Gastrocnemius medialis (tissue), 4 donors: ENCODE data around the gene RILPL1. TPM values are rescaled to one million over a fixed set of nuclear protein-coding genes. Genes with fewer than 3 reads are reported as not detected.
"Not testable (repeated sequence)": the region's sequence is repeated elsewhere in the genome, so short reads cannot be mapped to it uniquely, and the experiment has no call there.

Source experiments
- ATAC-seq, 2 donors: fragments of 150-250 bp; one replicate each; pipeline ENCODE4 v1.9.1; 2016
- DNase-seq, 2 donors: peaks; one replicate each; pipeline ENCODE4 v3.0.0-alpha.2; 2019
- H3K27ac ChIP-seq, 4 donors: fragments of 200-600 bp; sonication (generic); 1 replicate in 1 of 4; 2 replicates in 3 of 4; pipeline ENCODE4 v1.5.1; 2016 to 2018; ENCODE audit warnings: mild to moderate bottlenecking in 2 of 4, moderate library complexity in 1 of 4
- H3K27me3 ChIP-seq, 3 donors: fragments of 200-600 bp; sonication (generic) in 2 of 3; 1 replicate in 1 of 3; 2 replicates in 2 of 3; pipeline versions ENCODE4 v1.5.1 to v1.6.0; 2016 to 2019; ENCODE audit warnings: mild to moderate bottlenecking in 1 of 3, moderate library complexity in 1 of 3
- H3K36me3 ChIP-seq, 2 donors: fragments of 200-600 bp; sonication (generic) in 1 of 2; one replicate each; pipeline ENCODE4 v1.5.1; 2017 to 2018
- H3K4me1 ChIP-seq, 2 donors: fragments of 200-600 bp; sonication (generic) in 1 of 2; one replicate each; pipeline ENCODE4 v1.5.1; 2016 to 2017; ENCODE audit warnings: mild to moderate bottlenecking in 2 of 2
- H3K4me3 ChIP-seq, 4 donors: fragments of 200-600 bp; sonication (generic) in 3 of 4; 1 replicate in 1 of 4; 2 replicates in 3 of 4; pipeline ENCODE4 v1.5.1; 2016 to 2019; ENCODE audit warnings: mild to moderate bottlenecking in 2 of 4
- H3K9me3 ChIP-seq, 3 donors: fragments of 200-600 bp; sonication (generic) in 2 of 3; 1 replicate in 1 of 3; 2 replicates in 2 of 3; pipeline ENCODE4 v1.5.1; 2016 to 2019
- CTCF ChIP-seq, 5 experiments: fragments of 450-650 bp in 3 of 5; fragments of 200-600 bp in 2 of 5; sonication (generic) in 2 of 5; IDR thresholded peaks in 4 of 5; conservative IDR thresholded peaks in 1 of 5; 1 replicate in 4 of 5; 2 replicates in 1 of 5; pipeline ENCODE4 v1.5.1; 2016 to 2019; ENCODE audit warnings: antibody characterized with exemption in 5 of 5, mild to moderate bottlenecking in 3 of 5, moderate library complexity in 3 of 5
- POLR2A ChIP-seq, 2 donors: fragments of 450-650 bp; IDR thresholded peaks; one replicate each; pipeline ENCODE4 v1.6.1; 2017; ENCODE audit warnings: antibody characterized with exemption in 2 of 2, mild to moderate bottlenecking in 2 of 2, moderate library complexity in 2 of 2
- in situ Hi-C, 4 donors: fragments of 200-750 bp; cut with MboI; loops; one replicate each; pipeline versions ENCODE4 v1.15.0 to v1.8.0; 2017; ENCODE audit warnings: low sequenced_read_pairs in 4 of 4
- intact Hi-C: fragments of 100-400 bp; cut with DNase I; formaldehyde crosslinking; loops from one replicate; pipeline ENCODE4 v1.15.1; 2023; ENCODE audit warnings: low total_unique reads
- total RNA-seq, 4 donors: library from RNA; depleted of rRNA; stranded (reverse); fragments of >200 nt; gene quantifications; one replicate each; pipeline versions ENCODE4 v1.1.0 to v1.2.3, GENCODE V29; 2016

The RILPL1 gene
- total RNA-seq, 4 donors from 2014 or later: 33.4 to 65.3 (median 40.6) TPM

DNA sequence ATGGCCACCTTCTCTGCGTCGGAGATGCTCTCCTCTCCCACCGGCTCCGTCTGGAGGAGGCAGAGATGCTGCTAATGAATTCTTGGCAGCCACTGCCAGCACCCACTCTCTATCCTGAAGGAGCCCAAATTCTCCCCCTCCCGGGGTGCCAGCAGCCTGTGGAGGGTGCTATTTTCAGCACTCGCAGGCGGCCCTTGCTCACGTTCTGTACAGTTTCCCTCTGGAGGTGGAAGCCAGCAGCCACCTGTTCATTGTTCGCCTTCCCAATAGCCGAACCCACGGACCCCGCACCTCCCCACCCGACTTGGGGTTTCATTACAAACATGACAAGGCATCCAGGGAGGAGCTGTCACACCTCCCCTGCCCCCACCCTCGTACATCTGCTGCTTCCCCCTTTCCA, 47.8 kb downstream of the RILPL1 start:
- H3K27me3 ChIP-seq: no peaks in the 10 kb centered on the region
- H3K4me3 ChIP-seq: no peak overlapping the region
- peaks cover 0 to 15% of the 10 kb centered on the region in 2 donors for H3K36me3 ChIP-seq
- no peaks in the 10 kb centered on the region for H3K9me3 ChIP-seq
- in situ Hi-C loops (no loop called here), intact Hi-C loops (no loop called here)
- ATAC-seq (no peak), DNase-seq (peak in 1 of 2 donors; percentile 31)
- H3K27ac ChIP-seq: peak overlapping the region; percentile 57 to 99 (median 82)
- TF ChIP-seq POLR2A (IDR thresholded peaks at IDR 0.05) (no peak), CTCF (IDR thresholded peaks at IDR 0.05 in 4 of 5, conservative IDR thresholded peaks at IDR 0.05 in 1 of 5) (no peak)
- peaks cover 0 to 4% of the 10 kb centered on the region in 2 donors for H3K4me1 ChIP-seq

DNA sequence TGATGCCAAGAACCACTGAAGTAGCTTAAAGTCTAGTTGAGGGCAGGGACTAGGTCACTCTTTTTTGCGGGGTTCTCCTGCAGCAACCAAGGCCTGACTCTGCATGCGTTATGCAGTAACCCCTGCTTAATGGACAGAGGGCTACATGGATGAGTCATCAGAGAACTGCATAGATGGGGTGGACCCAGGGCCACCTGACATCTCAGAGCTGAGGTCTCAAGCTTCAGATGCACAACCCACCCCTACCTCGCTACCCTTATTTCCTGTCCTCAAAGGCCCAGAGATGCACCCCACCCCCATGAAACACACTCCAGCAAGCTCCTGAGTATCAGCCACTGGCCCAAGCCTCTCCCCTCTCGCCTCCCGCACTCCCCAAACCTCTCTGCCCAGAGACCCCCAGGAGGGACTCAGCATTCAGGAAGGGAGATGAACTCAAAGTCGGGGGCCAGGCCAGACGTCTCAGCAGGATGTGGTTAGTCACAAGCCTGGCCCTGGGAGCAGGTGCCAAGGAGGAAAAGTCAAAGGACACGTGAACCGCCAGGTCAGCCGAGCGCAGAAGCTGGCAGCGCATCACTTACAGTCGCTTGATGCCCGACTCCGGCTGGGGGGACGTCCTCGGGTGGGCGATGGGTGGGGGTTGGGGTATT, 49.8 kb downstream of the RILPL1 start:
- peak overlapping the region; percentile 64 to 99 (median 98) for H3K27ac ChIP-seq
- no peaks in the 10 kb centered on the region for H3K27me3 ChIP-seq
- H3K9me3 ChIP-seq: no peaks in the 10 kb centered on the region
- H3K4me1 ChIP-seq: peaks cover 16 to 17% of the 10 kb centered on the region in 2 donors
- in situ Hi-C loops (no loop called here), intact Hi-C loops (no loop called here)
- DNase-seq: peak in 1 of 2 donors; percentile 31
- TF ChIP-seq CTCF (IDR thresholded peaks at IDR 0.05 in 4 of 5, conservative IDR thresholded peaks at IDR 0.05 in 1 of 5): no peak
- no peak for TF ChIP-seq POLR2A (IDR thresholded peaks at IDR 0.05)
- no peak overlapping the region for H3K4me3 ChIP-seq
- H3K36me3 ChIP-seq: peaks cover 0 to 15% of the 10 kb centered on the region in 2 donors
- no peak for ATAC-seq

- H3K4me1 ChIP-seq: peaks cover 22 to 25% of the 10 kb centered on the region in 2 donors
- intact Hi-C loops (no loop called here), in situ Hi-C loops (no loop called here)
- peak overlapping the region; percentile 64 to 99 (median 98) for H3K27ac ChIP-seq
- DNase-seq: no peak
- TF ChIP-seq CTCF (IDR thresholded peaks at IDR 0.05 in 4 of 5, conservative IDR thresholded peaks at IDR 0.05 in 1 of 5) (no peak), POLR2A (IDR thresholded peaks at IDR 0.05) (no peak)
- no peaks in the 10 kb centered on the region for H3K9me3 ChIP-seq
- H3K4me3 ChIP-seq: no peak overlapping the region
- peaks cover 0 to 15% of the 10 kb centered on the region in 2 donors for H3K36me3 ChIP-seq
- H3K27me3 ChIP-seq: no peaks in the 10 kb centered on the region
- no peak for ATAC-seq
These were observed 50.6 kb downstream of the RILPL1 start for GRCh38 chr12:123482876-123483275.

GRCh38 chr12:123481251-123481650, 52.3 kb downstream of the RILPL1 start:
- peak overlapping the region; percentile 96 to 99 (median 98) for H3K27ac ChIP-seq
- H3K4me1 ChIP-seq: peaks cover 27 to 28% of the 10 kb centered on the region in 2 donors
- ATAC-seq, H3K27me3 ChIP-seq, in situ Hi-C loops, DNase-seq, H3K9me3 ChIP-seq, intact Hi-C loops, H3K4me3 ChIP-seq: not testable (repeated sequence)
- H3K36me3 ChIP-seq: peaks cover 0 to 15% of the 10 kb centered on the region in 2 donors

GRCh38 chr12:123479442-123480180, 53.9 kb downstream of the RILPL1 start:
- H3K9me3 ChIP-seq: no peaks in the 10 kb centered on the region

More at GRCh38 chr12:123479442-123480180, 53.9 kb downstream of the RILPL1 start:
- peak in 1 of 2 donors; percentile 75 for DNase-seq
- H3K4me3 ChIP-seq: peak overlapping the region; percentile 17 to 45 (median 30)
- peak; percentile 49 to 61 for ATAC-seq
- intact Hi-C loops (loop anchor here (1.0 to 5.0 kb wide), 3 partner anchors 15 to 91 kb away; partner anchors contain the start of gene RILPL1), in situ Hi-C loops (no loop called here)
- peaks cover 33 to 41% of the 10 kb centered on the region in 2 donors for H3K4me1 ChIP-seq
- H3K27me3 ChIP-seq: no peaks in the 10 kb centered on the region
- TF ChIP-seq POLR2A (IDR thresholded peaks at IDR 0.05) (peak; percentile 20 to 57), CTCF (IDR thresholded peaks at IDR 0.05 in 4 of 5, conservative IDR thresholded peaks at IDR 0.05 in 1 of 5) (no peak)
- peak overlapping the region; percentile 96 to 99 (median 98) for H3K27ac ChIP-seq
- H3K36me3 ChIP-seq: peaks cover 0 to 9% of the 10 kb centered on the region in 2 donors
